Measurements from ENCODE around the gene UNC93A. TPM values are rescaled to one million over a fixed set of nuclear protein-coding genes. Genes with fewer than 3 reads are reported as not detected.
"Not testable (repeated sequence)": the region's sequence is repeated elsewhere in the genome, so short reads cannot be mapped to it uniquely, and the experiment has no call there.

UNC93A gene
- total RNA-seq, 2 donors from 2014 or later, result not detected

DNA sequence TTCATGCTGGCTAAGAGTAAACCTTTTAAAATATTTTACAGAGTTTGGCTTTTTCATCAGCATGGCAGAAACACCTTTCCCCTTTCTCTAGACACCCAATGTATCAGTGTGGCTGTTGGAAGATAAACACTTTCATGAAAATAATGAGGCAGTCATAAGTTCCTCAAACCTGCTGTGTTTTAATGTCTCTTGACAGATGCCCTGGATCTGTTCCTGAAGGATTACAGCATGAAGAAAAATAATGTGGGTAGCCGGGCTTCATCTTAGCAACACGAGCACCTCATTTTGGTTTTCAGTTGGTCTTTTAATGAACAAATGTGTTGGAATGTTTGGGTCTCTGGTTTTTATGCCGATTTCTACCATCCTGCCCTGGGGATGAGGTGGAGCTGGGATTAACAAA lies 45.5 kb upstream of the UNC93A start:
- Histone ChIP-seq H3K4me1 (ENCODE audit: control insufficient read depth in 1 of 2, low read depth in 2 of 2) (no peaks in the 10 kb centered on the region), H3K9me3 (no peaks in the 10 kb centered on the region), H3K4me3 (no peak overlapping the region), H3K36me3 (no peaks in the 10 kb centered on the region), H3K27ac (no peak overlapping the region), H3K27me3 (replicated peaks; ENCODE audit: insufficient read depth) (no peaks in the 10 kb centered on the region)
- DNase-seq (ENCODE audit: low spot score) (no peak), ATAC-seq (ENCODE audit: insufficient number of reproducible peaks, low FRiP score, low read depth) (no peak)
- TF ChIP-seq, protein P1, sequence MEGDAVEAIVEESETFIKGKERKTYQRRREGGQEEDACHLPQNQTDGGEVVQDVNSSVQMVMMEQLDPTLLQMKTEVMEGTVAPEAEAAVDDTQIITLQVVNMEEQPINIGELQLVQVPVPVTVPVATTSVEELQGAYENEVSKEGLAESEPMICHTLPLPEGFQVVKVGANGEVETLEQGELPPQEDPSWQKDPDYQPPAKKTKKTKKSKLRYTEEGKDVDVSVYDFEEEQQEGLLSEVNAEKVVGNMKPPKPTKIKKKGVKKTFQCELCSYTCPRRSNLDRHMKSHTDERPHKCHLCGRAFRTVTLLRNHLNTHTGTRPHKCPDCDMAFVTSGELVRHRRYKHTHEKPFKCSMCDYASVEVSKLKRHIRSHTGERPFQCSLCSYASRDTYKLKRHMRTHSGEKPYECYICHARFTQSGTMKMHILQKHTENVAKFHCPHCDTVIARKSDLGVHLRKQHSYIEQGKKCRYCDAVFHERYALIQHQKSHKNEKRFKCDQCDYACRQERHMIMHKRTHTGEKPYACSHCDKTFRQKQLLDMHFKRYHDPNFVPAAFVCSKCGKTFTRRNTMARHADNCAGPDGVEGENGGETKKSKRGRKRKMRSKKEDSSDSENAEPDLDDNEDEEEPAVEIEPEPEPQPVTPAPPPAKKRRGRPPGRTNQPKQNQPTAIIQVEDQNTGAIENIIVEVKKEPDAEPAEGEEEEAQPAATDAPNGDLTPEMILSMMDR (IDR thresholded peaks at IDR 0.05), result no peak

DNA sequence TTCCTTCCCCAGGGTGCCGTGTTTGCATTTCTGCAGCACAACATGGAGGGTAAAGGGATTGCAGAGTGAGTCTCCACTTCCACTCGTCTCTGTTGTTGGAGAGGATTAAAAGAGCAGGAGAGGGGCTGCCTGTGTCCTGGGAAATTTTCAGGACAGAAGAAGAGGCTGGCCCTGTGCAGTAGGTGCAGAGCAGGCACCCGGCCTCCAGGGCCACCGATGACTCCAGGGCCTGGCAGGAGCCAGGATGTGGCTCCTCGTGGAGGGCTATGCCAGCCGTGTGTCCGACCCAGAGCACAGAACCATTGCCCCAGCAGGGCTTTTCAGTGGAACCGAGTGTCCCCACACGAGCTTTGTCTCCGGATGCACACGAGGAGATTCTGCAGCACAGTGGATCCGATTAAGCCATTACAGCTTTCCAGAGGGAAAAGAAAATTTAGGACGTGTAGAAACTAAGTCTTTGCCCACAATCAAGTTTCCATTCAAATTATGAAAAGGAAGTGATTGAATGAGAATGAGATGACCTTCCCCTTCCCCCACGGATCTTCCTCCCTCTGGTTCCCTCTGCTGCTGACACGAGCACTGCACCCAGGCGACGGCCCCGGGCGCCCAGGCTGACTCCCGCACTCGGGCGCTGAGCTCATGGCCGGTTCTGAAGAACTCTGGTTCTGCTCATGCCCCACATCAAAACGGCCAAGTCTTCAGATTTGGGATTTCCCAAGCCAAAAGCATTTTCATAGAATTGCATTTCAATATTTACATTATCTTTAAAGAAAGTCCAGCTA lies 43.1 kb upstream of the UNC93A start:
- Histone ChIP-seq H3K4me1 (ENCODE audit: control insufficient read depth in 1 of 2, low read depth in 2 of 2) (no peaks in the 10 kb centered on the region), H3K27ac (no peak overlapping the region), H3K27me3 (replicated peaks; ENCODE audit: insufficient read depth) (no peaks in the 10 kb centered on the region), H3K9me3 (no peaks in the 10 kb centered on the region), H3K36me3 (no peaks in the 10 kb centered on the region), H3K4me3 (no peak overlapping the region)
- DNase-seq (ENCODE audit: low spot score) (no peak), ATAC-seq (ENCODE audit: insufficient number of reproducible peaks, low FRiP score, low read depth) (no peak)
- TF ChIP-seq, protein P1 (IDR thresholded peaks at IDR 0.05), result no peak

DNA sequence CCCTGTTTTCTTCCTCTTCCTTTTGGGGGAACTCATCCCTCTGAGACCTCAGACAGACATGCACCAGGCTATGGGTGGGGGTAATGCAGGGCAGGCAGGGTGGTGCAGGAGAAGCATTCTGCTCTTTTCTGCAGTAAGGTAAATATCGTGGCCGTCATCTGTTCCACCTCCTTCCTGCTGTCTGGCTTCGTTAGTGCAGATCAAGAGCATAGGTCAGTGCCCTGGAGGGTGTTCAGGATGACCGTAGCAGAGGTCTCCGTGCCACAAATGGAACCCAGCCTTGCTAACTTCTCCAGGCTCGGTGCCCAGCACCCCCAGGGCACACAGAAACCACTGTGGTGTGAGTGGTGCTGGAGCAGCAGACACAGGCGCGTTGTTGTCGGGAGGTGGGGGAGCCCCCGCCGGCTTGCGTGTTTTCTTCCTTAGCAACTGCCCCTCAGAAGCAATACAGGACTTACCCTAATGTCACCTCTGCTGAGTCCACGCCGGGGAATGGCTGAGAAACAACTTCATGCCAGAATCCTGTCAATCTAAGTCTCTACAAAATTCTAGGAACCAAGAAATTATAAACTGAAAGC lies 42.1 kb upstream of the UNC93A start:
- not testable (repeated sequence) for DNase-seq (ENCODE audit: low spot score); H3K27ac ChIP-seq; H3K36me3 ChIP-seq; ATAC-seq (ENCODE audit: insufficient number of reproducible peaks, low FRiP score, low read depth); H3K27me3 ChIP-seq (replicated peaks; ENCODE audit: insufficient read depth); H3K4me1 ChIP-seq (ENCODE audit: control insufficient read depth in 1 of 2, low read depth in 2 of 2); H3K9me3 ChIP-seq; H3K4me3 ChIP-seq

DNA sequence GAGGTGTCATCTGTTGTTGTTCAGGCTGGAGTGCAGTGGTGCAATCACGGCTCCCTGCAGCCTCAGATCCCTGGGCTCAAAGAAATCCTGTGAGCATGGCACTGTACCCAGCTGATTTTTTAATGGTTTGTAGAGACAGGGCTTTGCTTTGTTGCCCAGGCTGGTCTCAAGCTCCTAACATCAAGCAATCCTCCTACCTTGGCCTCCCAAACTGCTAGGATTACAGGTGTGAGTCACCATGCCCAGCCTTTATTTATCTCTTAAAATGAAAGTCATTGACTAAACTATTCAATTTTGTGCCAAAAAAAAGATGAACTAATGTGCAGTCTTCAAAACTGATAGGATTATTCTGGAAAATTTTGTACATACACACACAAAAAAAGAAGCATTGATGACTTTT lies 38.8 kb upstream of the UNC93A start:
- Histone ChIP-seq H3K9me3 (no peaks in the 10 kb centered on the region), H3K27ac (no peak overlapping the region), H3K27me3 (replicated peaks; ENCODE audit: insufficient read depth) (no peaks in the 10 kb centered on the region), H3K4me1 (ENCODE audit: control insufficient read depth in 1 of 2, low read depth in 2 of 2) (no peaks in the 10 kb centered on the region), H3K36me3 (no peaks in the 10 kb centered on the region), H3K4me3 (no peak overlapping the region)
- TF ChIP-seq, protein P1 (IDR thresholded peaks at IDR 0.05), result no peak
- ATAC-seq (ENCODE audit: insufficient number of reproducible peaks, low FRiP score, low read depth) (no peak), DNase-seq (ENCODE audit: low spot score) (no peak)

DNA sequence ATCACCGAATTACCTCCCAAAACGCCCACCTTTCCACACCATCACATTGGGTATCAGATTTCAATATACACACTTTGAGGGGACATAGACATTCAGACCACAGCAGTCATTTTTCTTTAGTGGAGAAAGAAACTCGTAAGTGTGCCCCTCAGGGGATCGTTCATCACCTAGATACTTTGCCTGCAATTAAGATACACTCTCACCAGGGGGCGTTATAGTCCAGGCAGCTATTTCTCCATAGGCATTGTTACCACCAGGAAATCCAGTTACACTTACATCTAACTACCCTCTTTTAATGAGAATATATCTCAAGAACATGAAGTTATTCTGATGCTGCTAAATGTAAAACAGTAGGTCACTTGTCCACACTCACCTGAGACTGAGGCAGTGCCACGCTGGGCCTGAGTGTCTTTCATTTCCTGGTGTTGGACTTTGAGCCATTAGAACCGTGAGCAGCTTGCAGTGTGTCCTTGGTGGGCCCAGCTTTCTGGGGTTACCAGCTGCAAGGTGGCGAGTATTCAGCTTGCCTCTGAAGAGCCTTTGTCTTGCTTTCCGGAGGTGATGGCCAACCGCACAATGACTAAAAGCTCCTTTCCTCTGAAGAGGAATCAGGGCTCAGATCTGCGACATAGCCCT lies 35.1 kb upstream of the UNC93A start:
- no peak overlapping the region for H3K4me3 ChIP-seq
- H3K27ac ChIP-seq, result no peak overlapping the region
- H3K4me1 ChIP-seq (ENCODE audit: control insufficient read depth in 1 of 2, low read depth in 2 of 2), result no peaks in the 10 kb centered on the region
- DNase-seq (ENCODE audit: low spot score) (no peak), ATAC-seq (ENCODE audit: insufficient number of reproducible peaks, low FRiP score, low read depth) (no peak)
- TF ChIP-seq, protein P1 (IDR thresholded peaks at IDR 0.05), result no peak
- H3K36me3 ChIP-seq, result no peaks in the 10 kb centered on the region
- H3K9me3 ChIP-seq, result no peaks in the 10 kb centered on the region
- H3K27me3 ChIP-seq (replicated peaks; ENCODE audit: insufficient read depth), result no peaks in the 10 kb centered on the region

Data from thoracic aorta (tissue), 2 donors.